Sigmoid colon (tissue), 7 donors: ENCODE results near the gene DEFB132. TPM values are rescaled to one million over a fixed set of nuclear protein-coding genes. Genes with fewer than 3 reads are reported as not detected.

Source experiments
- DNase-seq: peaks from one replicate; pipeline ENCODE4 v3.0.0-alpha.2; 2019
- H3K27ac ChIP-seq, 4 donors: fragments of 200-600 bp; sonication (generic); one replicate each; pipeline ENCODE4 v1.5.1; 2016 to 2019; ENCODE audit warnings: mild to moderate bottlenecking in 1 of 4
- H3K27me3 ChIP-seq, 3 donors: fragments of 200-600 bp; sonication (generic); one replicate each; pipeline ENCODE4 v1.5.1; 2019; ENCODE audit warnings: mild to moderate bottlenecking in 1 of 3
- H3K36me3 ChIP-seq, 4 donors: fragments of 200-600 bp; sonication (generic); one replicate each; pipeline ENCODE4 v1.5.1; 2016 to 2019
- H3K4me1 ChIP-seq, 4 donors: fragments of 200-600 bp; sonication (generic); one replicate each; pipeline ENCODE4 v1.5.1; 2017 to 2019
- H3K4me3 ChIP-seq, 4 donors: fragments of 200-600 bp; sonication (generic); one replicate each; pipeline ENCODE4 v1.5.1; 2017 to 2019; ENCODE audit warnings: mild to moderate bottlenecking in 2 of 4, moderate library complexity in 1 of 4
- H3K9me3 ChIP-seq, 4 donors: fragments of 200-600 bp in 3 of 4; sonication (generic) in 3 of 4; one replicate each; pipeline versions ENCODE4 v1.5.1 to v1.6.1; 2013 to 2019
- CTCF ChIP-seq, 4 experiments: fragments of 450-650 bp in 3 of 4; fragments of 200-600 bp in 1 of 4; IDR thresholded peaks; one replicate each; pipeline ENCODE4 v1.5.1; 2016 to 2019; ENCODE audit warnings: antibody characterized with exemption in 4 of 4, mild to moderate bottlenecking in 3 of 4, moderate library complexity in 2 of 4
- EP300 ChIP-seq, 4 donors: sonication (generic); formaldehyde crosslinking; IDR thresholded peaks; one replicate each; pipeline ENCODE4 v1.6.1; 2017; ENCODE audit warnings: antibody characterized with exemption in 4 of 4
- POLR2A ChIP-seq, 2 donors: fragments of 450-650 bp; IDR thresholded peaks; one replicate each; pipeline ENCODE4 v1.6.1; 2016; ENCODE audit warnings: antibody characterized with exemption in 2 of 2, mild to moderate bottlenecking in 2 of 2, moderate library complexity in 2 of 2
- POLR2AphosphoS5 ChIP-seq, 4 donors: sonication (generic); formaldehyde crosslinking; IDR thresholded peaks; one replicate each; pipeline ENCODE4 v1.6.1; 2017; ENCODE audit warnings: antibody characterized with exemption in 4 of 4
- WGBS, 2 donors: extraction: QIAGEN DNeasy Blood & Tissue Kit; methylation state at CpG; one replicate each; pipeline ENCODE4 v1.1.7; 2013; 5-methylcytosine and 5-hydroxymethylcytosine counted together
- intact Hi-C: fragments of 100-400 bp; cut with DNase I; formaldehyde crosslinking; loops from one replicate; pipeline ENCODE4 v1.15.1; 2023
- polyA plus RNA-seq, 3 donors: library from polyadenylated mRNA; stranded (reverse); fragments of 200-250 nt; gene quantifications; one replicate each; pipeline ENCODE4 v1.2.3, GENCODE V29; 2013
- total RNA-seq, 4 donors: library from RNA; depleted of rRNA; stranded (reverse); fragments of >200 nt; gene quantifications; one replicate each; pipeline ENCODE4 v1.1.0, GENCODE V29; 2016
- donor health status: healthy with polysubstance abuse.
- donor health status: Bipolar disorder and iron deficiency.
- donor health status: healthy.

Gene DEFB132
- total RNA-seq (not detected), polyA plus RNA-seq (under 1 TPM in 1 of 3 donors, not detected in 2; 0.06 TPM)

- TF ChIP-seq POLR2AphosphoS5 (IDR thresholded peaks at IDR 0.05) (no peak), CTCF (IDR thresholded peaks at IDR 0.05) (no peak), EP300 (IDR thresholded peaks at IDR 0.05) (no peak), POLR2A (IDR thresholded peaks at IDR 0.05) (no peak)
- intact Hi-C loops = no loop called here
- H3K27ac ChIP-seq = no peak within 1 kb of the TSS
- WGBS, 2 donors = 40 to 78% methylated on average over 7 of the region's 7 CpGs
- no peaks in the 10 kb centered on the region for H3K4me1 ChIP-seq
- H3K36me3 ChIP-seq = no peaks in the 10 kb centered on the region
- peaks cover 0 to 5% (median 0%) of the 10 kb centered on the region in 3 donors for H3K27me3 ChIP-seq
- no peak within 1 kb of the TSS for H3K4me3 ChIP-seq
- no peaks in the 10 kb centered on the region for H3K9me3 ChIP-seq
- no peak for DNase-seq
These were observed at the start of gene DEFB132 for GRCh38 chr20:257419-257818. DEFB132 (plus strand) TSS chr20:257724; CDS start chr20:257779, 55 bp downstream.

GRCh38 chr20:208942-209566 is 48.5 kb upstream of the DEFB132 start:
- no peak overlapping the region for H3K27ac ChIP-seq
- no peak overlapping the region for H3K4me3 ChIP-seq
- WGBS, 2 donors = 14 to 29% methylated on average over 5 of the region's 5 CpGs
- H3K36me3 ChIP-seq = no peaks in the 10 kb centered on the region
- no peaks in the 10 kb centered on the region for H3K4me1 ChIP-seq
- intact Hi-C loops = loop anchor here (2.0 kb wide), 1 partner anchor 124 kb away; no protein-coding TSS in a partner anchor
- no peaks in the 10 kb centered on the region for H3K9me3 ChIP-seq
- peak in 3 of 4 experiments; percentile 24 to 35 (median 35) for TF ChIP-seq CTCF (IDR thresholded peaks at IDR 0.05)
- TF ChIP-seq POLR2A (IDR thresholded peaks at IDR 0.05) = no peak
- no peak for TF ChIP-seq EP300 (IDR thresholded peaks at IDR 0.05)
- no peak for DNase-seq
- H3K27me3 ChIP-seq = no peaks in the 10 kb centered on the region

GRCh38 chr20:210809-211502 is 46.6 kb upstream of the DEFB132 start:
- Histone ChIP-seq H3K4me3 (no peak overlapping the region), H3K27me3 (no peaks in the 10 kb centered on the region), H3K36me3 (no peaks in the 10 kb centered on the region), H3K27ac (no peak overlapping the region), H3K4me1 (no peaks in the 10 kb centered on the region), H3K9me3 (no peaks in the 10 kb centered on the region)
- intact Hi-C loops = no loop called here
- WGBS, 2 donors = 53 to 64% methylated on average over 7 of the region's 7 CpGs
- DNase-seq = no peak
- TF ChIP-seq POLR2A (IDR thresholded peaks at IDR 0.05) = no peak
- TF ChIP-seq POLR2AphosphoS5 (IDR thresholded peaks at IDR 0.05) = no peak
- no peak for TF ChIP-seq CTCF (IDR thresholded peaks at IDR 0.05)

- Histone ChIP-seq H3K27ac (no peak overlapping the region), H3K4me3 (no peak overlapping the region), H3K27me3 (peaks cover 0 to 8% (median 0%) of the 10 kb centered on the region in 3 donors), H3K9me3 (no peaks in the 10 kb centered on the region), H3K36me3 (no peaks in the 10 kb centered on the region), H3K4me1 (no peaks in the 10 kb centered on the region)
- 83 to 87% methylated on average over 2 of the region's 2 CpGs for WGBS, 2 donors
- intact Hi-C loops = no loop called here
- DNase-seq = no peak
- TF ChIP-seq POLR2AphosphoS5 (IDR thresholded peaks at IDR 0.05) (no peak), EP300 (IDR thresholded peaks at IDR 0.05) (no peak), CTCF (IDR thresholded peaks at IDR 0.05) (no peak), POLR2A (IDR thresholded peaks at IDR 0.05) (no peak)
These were observed 43.1 kb upstream of the DEFB132 start for GRCh38 chr20:214383-214782.
